ENCODE measurements around the gene DBI.

The DBI gene
- total RNA-seq = 239 to 735 (median 394) reads per million in 18 experiments

- DNase-seq = peak; percentile 98 to 99
These were observed at the start of gene DBI, which contains the start of gene C2orf76 for GRCh38 chr2:119366649-119367471. DBI (plus strand) TSS chr2:119366977; CDS start chr2:119367052, 75 bp downstream. C2orf76 (minus strand) TSS chr2:119366834; CDS start chr2:119339959, 26,875 bp downstream.

GRCh38 chr2:119317554-119317953 is 49.2 kb upstream of the DBI start:
- DNase-seq = no peak

- DNase-seq = no peak
These were observed 47.2 kb upstream of the DBI start for GRCh38 chr2:119319593-119319992.

- DNase-seq = no peak
These were observed 43.3 kb upstream of the DBI start for GRCh38 chr2:119323459-119323858.

- DNase-seq = no peak
These were observed 42.0 kb upstream of the DBI start for GRCh38 chr2:119324685-119325270.

GRCh38 chr2:119326938-119327337 is 39.8 kb upstream of the DBI start:
- peak; percentile 63 to 83 for DNase-seq

GRCh38 chr2:119327431-119327830 is 39.3 kb upstream of the DBI start:
- no peak for DNase-seq

- no peak for DNase-seq
These were observed 33.8 kb upstream of the DBI start for GRCh38 chr2:119332953-119333352.

- DNase-seq = no peak
These were observed 33.4 kb upstream of the DBI start for GRCh38 chr2:119333360-119333759.

- no peak for DNase-seq
These were observed 32.9 kb upstream of the DBI start for GRCh38 chr2:119333833-119334232.

GRCh38 chr2:119337749-119338148 is 29.0 kb upstream of the DBI start:
- DNase-seq = no peak

- no peak for DNase-seq
These were observed 28.5 kb upstream of the DBI start for GRCh38 chr2:119338272-119338671.

- peak; percentile 75 to 89 for DNase-seq
These were observed 27.8 kb upstream of the DBI start for GRCh38 chr2:119338826-119339561.

GRCh38 chr2:119339562-119339923 is 27.2 kb upstream of the DBI start:
- no peak for DNase-seq

GRCh38 chr2:119341684-119342083 is 25.1 kb upstream of the DBI start:
- no peak for DNase-seq

GRCh38 chr2:119349289-119349688 is 17.5 kb upstream of the DBI start:
- DNase-seq = no peak

- DNase-seq = no peak
These were observed 16.3 kb upstream of the DBI start for GRCh38 chr2:119350311-119350998.

- peak; percentile 32 to 55 for DNase-seq
These were observed 14.4 kb upstream of the DBI start for GRCh38 chr2:119352357-119352756.

GRCh38 chr2:119354860-119355259 is 11.9 kb upstream of the DBI start:
- no peak for DNase-seq

- no peak for DNase-seq
These were observed 7.0 kb upstream of the DBI start for GRCh38 chr2:119359774-119360173.

- DNase-seq = no peak
These were observed 6.3 kb upstream of the DBI start for GRCh38 chr2:119360423-119360966.

GRCh38 chr2:119364798-119365197 is 2.0 kb upstream of the DBI start:
- no peak for DNase-seq

GRCh38 chr2:119365436-119365835 is 1.3 kb upstream of the DBI start:
- DNase-seq = no peak

All from inflammatory macrophage (primary cell).